ENCODE data around the gene MFSD2A.
"Not testable (repeated sequence)": the region's sequence is repeated elsewhere in the genome, so short reads cannot be mapped to it uniquely, and the experiment has no call there.

The MFSD2A gene

GRCh38 chr1:39940980-39941871 lies 13.7 kb upstream of the MFSD2A start:
- no peak for DNase-seq (ENCODE audit: low read depth in 2 of 2)

DNA sequence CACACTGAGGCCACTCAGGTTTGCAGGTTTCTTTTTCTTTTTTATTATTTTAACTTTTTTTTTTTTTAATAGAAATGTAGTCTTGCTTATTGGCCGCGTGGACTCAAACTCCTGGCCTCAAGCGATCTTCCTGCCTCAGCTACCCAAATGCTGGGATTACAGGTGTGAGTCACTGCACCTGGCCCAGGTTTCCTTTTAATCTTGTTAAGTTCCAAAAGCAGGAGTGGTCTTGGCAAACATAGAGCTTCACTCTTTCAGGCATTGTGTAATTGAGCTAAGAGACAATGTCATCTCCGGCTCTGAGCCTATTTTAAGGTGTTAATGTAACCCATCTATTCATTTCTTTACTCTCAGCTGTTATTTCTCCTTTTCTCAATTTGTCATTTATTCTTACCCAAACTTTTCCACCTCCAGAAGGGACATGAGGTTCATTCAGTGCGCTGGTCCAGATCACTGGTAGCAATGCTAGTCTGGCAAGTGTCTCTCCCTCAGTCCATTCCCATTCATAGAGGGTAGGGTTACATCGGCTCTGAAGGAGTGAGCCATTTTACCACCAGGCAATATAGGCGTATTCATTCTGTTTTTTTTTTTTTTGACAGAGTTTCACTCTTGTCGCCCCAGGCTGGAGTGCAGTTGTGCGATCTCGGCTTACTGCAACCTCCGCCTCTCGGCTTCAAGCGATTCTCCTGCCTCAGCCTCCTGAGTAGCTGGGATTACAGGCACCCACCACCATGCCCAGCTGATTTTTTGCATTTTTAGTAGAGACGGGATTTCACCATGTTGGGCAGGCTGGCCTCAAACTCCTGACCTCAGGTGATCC lies 11.3 kb upstream of the MFSD2A start:
- no peak for DNase-seq (ENCODE audit: low read depth in 2 of 2)

DNA sequence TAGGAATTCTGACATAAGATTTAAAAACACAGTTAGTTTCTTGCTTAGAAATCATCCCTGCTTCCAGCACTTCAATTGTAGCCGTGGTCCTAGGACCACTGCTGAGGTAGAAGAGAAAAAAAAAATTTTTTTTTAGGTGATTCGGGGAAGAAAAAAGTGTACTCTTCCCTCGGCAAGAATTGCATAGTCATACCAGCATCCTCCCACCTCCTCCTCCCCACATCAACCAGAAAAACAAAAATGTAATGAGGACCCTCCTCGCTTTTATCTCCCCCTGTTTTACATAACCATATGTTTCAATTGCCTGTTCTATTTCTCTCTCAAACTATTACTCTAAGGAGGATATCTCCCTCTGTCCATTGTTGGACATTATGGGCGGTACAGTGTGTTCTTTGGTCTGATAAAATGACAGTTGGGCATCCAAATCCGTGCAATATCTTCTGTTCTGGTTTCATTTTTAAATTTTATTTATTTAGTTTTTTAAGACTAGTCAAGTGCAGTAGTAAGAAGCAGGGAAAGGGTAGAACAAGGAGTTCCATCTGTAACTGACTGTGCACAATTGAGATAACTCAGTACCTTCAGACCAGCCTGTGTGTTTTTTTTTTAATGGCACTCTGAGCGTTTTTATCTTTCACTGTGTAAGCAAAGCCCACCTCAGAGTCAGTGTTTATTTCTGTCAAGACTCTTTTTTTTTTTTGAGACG lies 10.4 kb upstream of the MFSD2A start:
- DNase-seq (ENCODE audit: low read depth in 2 of 2): no peak

GRCh38 chr1:39946216-39946615 lies 8.7 kb upstream of the MFSD2A start:
- no peak for DNase-seq (ENCODE audit: low read depth in 2 of 2)

GRCh38 chr1:39947260-39947659 lies 7.7 kb upstream of the MFSD2A start:
- DNase-seq (ENCODE audit: low read depth in 2 of 2): no peak

GRCh38 chr1:39949891-39950290 lies 5.1 kb upstream of the MFSD2A start:
- no peak for DNase-seq (ENCODE audit: low read depth in 2 of 2)

- DNase-seq (ENCODE audit: low read depth in 2 of 2): no peak
These were observed 3.0 kb upstream of the MFSD2A start for GRCh38 chr1:39951926-39952325.

GRCh38 chr1:39952359-39953110 lies 2.4 kb upstream of the MFSD2A start:
- no peak for DNase-seq (ENCODE audit: low read depth in 2 of 2)

DNA sequence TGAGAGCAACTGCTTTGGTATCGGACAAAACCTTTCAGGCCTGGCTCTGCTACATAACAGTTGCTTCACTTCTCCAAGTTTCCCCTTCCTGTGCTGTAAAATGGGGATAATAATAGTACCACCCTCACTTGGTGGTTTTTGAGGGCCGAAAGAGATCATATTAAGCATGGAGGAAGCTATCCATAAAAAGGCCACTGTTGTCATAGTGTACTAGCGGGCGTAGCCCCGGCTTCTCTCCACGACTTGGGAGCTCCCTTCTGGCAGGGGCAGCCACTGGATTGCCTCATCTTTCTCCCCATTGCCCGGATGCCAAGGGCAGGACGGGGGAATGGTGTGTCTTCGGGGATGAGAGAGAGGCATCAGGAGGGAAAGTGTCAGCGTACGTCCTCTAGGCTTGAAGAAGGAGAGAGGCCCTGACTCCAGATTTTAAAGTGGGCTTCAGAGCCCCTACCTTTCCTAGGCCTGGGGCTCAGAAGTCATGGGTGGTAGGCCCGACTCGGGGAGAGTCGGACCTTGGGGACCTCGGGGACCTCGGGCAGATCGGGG lies 548 bp upstream of the MFSD2A start:
- no peak for DNase-seq (ENCODE audit: low read depth in 2 of 2)

GRCh38 chr1:39955547-39956539 lies 898 bp downstream of the MFSD2A start:
- peak; percentile 41 to 65 for DNase-seq (ENCODE audit: low read depth in 2 of 2)

- DNase-seq (ENCODE audit: low read depth in 2 of 2): no peak
These were observed 2.5 kb downstream of the MFSD2A start for GRCh38 chr1:39957299-39958015.

GRCh38 chr1:39958403-39959200 lies 3.7 kb downstream of the MFSD2A start:
- no peak for DNase-seq (ENCODE audit: low read depth in 2 of 2)

DNA sequence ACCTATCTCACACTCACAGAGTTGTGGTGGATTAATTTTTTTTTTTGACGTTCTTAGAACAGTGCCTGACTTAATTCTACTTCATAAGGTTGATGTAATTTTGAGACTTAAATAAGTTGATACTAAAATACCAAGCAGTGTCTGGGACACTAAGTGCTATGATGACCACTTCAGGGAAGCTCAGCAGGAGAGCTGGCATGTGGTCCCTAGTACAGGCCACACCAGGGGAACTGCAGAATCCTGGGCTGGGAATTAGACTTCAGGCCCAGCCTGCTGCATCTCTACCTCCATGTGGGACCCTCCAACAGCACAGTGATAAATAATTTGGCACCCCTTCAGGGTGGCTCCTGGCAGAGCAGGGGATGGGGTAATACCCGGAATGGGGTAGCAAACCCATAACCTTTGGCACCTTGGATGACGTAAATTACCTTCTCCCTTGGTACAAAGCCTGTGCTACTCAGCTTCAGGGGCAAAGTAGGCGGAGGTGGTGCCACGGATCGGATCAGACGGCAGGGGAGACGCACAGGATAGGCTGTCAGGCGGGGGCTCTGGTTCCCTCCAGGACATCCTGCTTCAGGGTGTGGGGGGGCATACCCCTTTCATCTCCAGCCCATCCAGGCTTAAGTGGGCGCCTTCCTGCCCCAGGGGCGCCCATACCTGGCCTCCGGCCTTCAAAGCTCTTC lies 4.8 kb downstream of the MFSD2A start:
- no peak for DNase-seq (ENCODE audit: low read depth in 2 of 2)

DNA sequence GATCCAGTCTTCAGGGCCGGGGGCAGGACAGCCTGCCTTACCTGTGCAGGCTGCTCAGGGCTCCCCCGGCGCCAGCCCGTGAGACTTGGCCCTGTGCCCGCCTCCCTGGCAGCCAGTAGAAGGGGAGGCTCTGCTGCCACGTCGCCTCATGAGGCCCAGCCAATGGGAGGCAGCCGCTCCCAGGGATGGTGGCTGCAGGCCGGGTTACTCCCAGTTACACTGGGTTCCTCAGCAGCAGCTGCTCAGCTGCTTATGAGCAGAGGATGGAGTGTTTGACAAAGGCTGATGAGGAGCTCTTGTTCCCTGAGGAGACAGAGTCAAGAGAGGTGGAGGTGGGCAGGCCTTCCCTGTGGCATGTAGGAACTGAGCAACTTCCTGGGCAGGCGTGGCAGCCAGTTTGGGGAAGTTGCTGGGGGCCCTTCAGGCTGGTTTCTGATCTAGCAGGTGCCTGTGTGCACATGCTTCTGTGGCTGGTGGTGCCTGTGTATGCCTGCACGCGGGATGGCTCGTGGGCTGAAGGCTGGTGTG lies 5.5 kb downstream of the MFSD2A start:
- no peak for DNase-seq (ENCODE audit: low read depth in 2 of 2)

GRCh38 chr1:39962450-39962825 lies 7.5 kb downstream of the MFSD2A start:
- no peak for DNase-seq (ENCODE audit: low read depth in 2 of 2)

DNA sequence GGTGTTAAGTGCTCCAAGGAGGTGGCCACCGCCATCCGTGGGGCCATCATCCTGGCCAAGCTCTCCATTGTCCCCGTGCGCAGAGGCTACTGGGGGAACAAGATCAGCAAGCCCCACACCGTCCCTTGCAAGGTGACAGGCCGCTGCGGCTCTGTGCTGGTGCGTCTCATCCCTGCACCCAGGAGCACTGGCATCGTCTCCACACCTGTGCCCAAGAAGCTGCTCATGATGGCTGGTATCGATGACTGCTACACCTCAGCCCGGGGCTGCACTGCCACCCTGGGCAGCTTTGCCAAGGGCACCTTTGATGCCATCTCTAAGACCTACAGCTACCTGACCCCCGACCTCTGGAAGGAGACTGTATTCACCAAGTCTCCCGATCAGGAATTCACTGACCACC lies 8.0 kb downstream of the MFSD2A start:
- DNase-seq (ENCODE audit: low read depth in 2 of 2): not testable (repeated sequence)

DNA sequence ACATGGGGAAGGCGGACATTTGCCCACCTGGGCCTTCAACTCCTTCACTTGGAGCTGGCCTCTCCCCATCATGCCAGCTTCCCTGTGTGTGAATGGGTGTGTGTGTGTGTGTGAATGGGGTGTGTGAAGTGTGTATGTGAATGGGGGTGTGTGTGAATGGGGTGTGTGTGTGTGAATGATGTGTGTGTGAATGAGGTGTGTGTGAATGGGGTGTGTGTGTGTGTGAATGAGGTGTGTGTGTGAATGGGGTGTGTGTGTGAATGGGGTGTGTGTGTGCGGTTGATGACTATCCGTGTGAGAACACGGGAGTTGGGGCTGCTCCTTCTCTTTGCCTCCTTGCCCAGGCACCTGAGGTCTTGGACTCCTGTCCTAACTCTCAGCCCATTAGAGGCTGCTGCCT lies 9.6 kb downstream of the MFSD2A start:
- no peak for DNase-seq (ENCODE audit: low read depth in 2 of 2)

GRCh38 chr1:39965044-39965443 lies 10.1 kb downstream of the MFSD2A start:
- DNase-seq (ENCODE audit: low read depth in 2 of 2): no peak

Data from stimulated activated CD8-positive, alpha-beta memory T cell treated with anti-CD3 and anti-CD28 coated beads, Interleukin-15, amount 100 ng/mL, for 4 hours (primary cell).